A549 (cell line): Measurements from ENCODE around the gene JPH2. TPM values are rescaled to one million over a fixed set of nuclear protein-coding genes. Genes with fewer than 3 reads are reported as not detected.

Experiments used
- ATAC-seq, 2 experiments: fragments of 200-7000 bp in 1 of 2; fragments of >200 bp in 1 of 2; cut with Nextera tagmentation in 1 of 2; cut with Tn5 transposase in 1 of 2; 3 replicates each; pipeline versions ENCODE4 v1.8.0 to v1.9.1; 2018 to 2020; ENCODE audit warnings: mild to moderate bottlenecking in 1 of 2, moderate library complexity in 1 of 2
- CTCF ChIA-PET: fragments of 300-600 bp; sonication (Branson Sonifier 250); formaldehyde crosslinking; extraction: SDS; loops from one replicate; lab custom pipeline; 2021; ENCODE audit warnings: antibody characterized with exemption, inconsistent platforms; lab: Yijun Ruan, JAX
- POLR2A ChIA-PET: fragments of 350-600 bp; formaldehyde crosslinking; extraction: SDS; loops from one replicate; lab custom pipeline; 2021; ENCODE audit warnings: antibody characterized with exemption, inconsistent platforms; lab: Yijun Ruan, JAX
- DNase-seq, 2 experiments: peaks; one replicate each; pipeline versions ENCODE4 v3.0.0 to v3.0.0-alpha.2; 2011 to 2016; ENCODE audit warnings: low read depth in 1 of 2, low spot score in 1 of 2
- FAIRE-seq: peaks from 2 replicates; lab custom pipeline; 2011; peaks lifted over from hg19 to GRCh38; lab: Jason Lieb, UNC
- H3K27ac ChIP-seq, 2 experiments: fragments of >200 bp; sonication (Bioruptor Twin); formaldehyde crosslinking; 3 replicates each; pipeline ENCODE4 v1.5.1; 2016 to 2017
- H3K4me1 ChIP-seq: fragments of >200 bp; sonication (Bioruptor Twin); formaldehyde crosslinking; 3 replicates; pipeline ENCODE4 v1.6.1; 2016
- H3K4me2 ChIP-seq: fragments of >200 bp; sonication (Bioruptor Twin); formaldehyde crosslinking; 3 replicates; pipeline ENCODE4 v1.6.1; 2016
- H3K4me3 ChIP-seq: fragments of >200 bp; sonication (Bioruptor Twin); formaldehyde crosslinking; 3 replicates; pipeline ENCODE4 v1.5.1; 2016
- H3K9me3 ChIP-seq: fragments of >200 bp; sonication (Bioruptor Twin); formaldehyde crosslinking; 3 replicates; pipeline ENCODE4 v1.6.1; 2016
- CBX2 ChIP-seq: fragments of 200-600 bp; sonication (generic); IDR thresholded peaks from 2 replicates; pipeline ENCODE4 v1.6.1; 2016; ENCODE audit warnings: low read depth, mild to moderate bottlenecking, borderline replicate concordance
- CHD2 ChIP-seq: fragments of 150-350 bp; IDR thresholded peaks from 2 replicates; pipeline ENCODE4 v1.6.1; 2014; ENCODE audit warnings: low read length; ENCODE audit not compliant: partially characterized antibody
- CHD4 ChIP-seq: fragments of 200-600 bp; sonication (generic); IDR thresholded peaks from 2 replicates; pipeline ENCODE4 v1.6.1; 2016; ENCODE audit warnings: antibody characterized with exemption, mild to moderate bottlenecking, borderline replicate concordance
- EHMT2 ChIP-seq: fragments of 200-600 bp; sonication (generic); IDR thresholded peaks from 2 replicates; pipeline ENCODE4 v1.6.1; 2016; ENCODE audit warnings: antibody characterized with exemption, low read depth, mild to moderate bottlenecking, moderate library complexity
- EP300 ChIP-seq, 2 experiments: fragments of >200 bp; sonication (Bioruptor Twin); formaldehyde crosslinking; IDR thresholded peaks; 2 replicates in 1 of 2; 3 replicates in 1 of 2; pipeline ENCODE4 v1.6.1; 2016 to 2017
- FOSL2 ChIP-seq, 2 experiments: fragments of 450-650 bp in 1 of 2; fragments of >200 bp in 1 of 2; sonication (Bioruptor Twin) in 1 of 2; formaldehyde crosslinking; IDR thresholded peaks; 2 replicates each; pipeline versions ENCODE4 v1.5.0 to v1.6.1; 2016 to 2020; ENCODE audit warnings: mild to moderate bottlenecking in 1 of 2, moderate library complexity in 1 of 2
- FOXS1 ChIP-seq: fragments of 250-450 bp; sonication (Bioruptor Pico); IDR thresholded peaks from 2 replicates; pipeline ENCODE4 v1.5.0; 2020; ENCODE audit warnings: mild to moderate bottlenecking, moderate library complexity
- GATA3 ChIP-seq: IDR thresholded peaks from 2 replicates; pipeline ENCODE4 v1.6.1; 2012; ENCODE audit warnings: borderline replicate concordance
- HDAC2 ChIP-seq: fragments of 200-600 bp; sonication (generic); IDR thresholded peaks from 2 replicates; pipeline ENCODE4 v1.6.1; 2016
- HEYL ChIP-seq: fragments of 250-450 bp; sonication (Bioruptor Pico); IDR thresholded peaks from 2 replicates; pipeline ENCODE4 v1.8.0; 2021; ENCODE audit warnings: mild to moderate bottlenecking, moderate library complexity
- HOXA7 ChIP-seq: fragments of 250-450 bp; sonication (Bioruptor Pico); IDR thresholded peaks from 2 replicates; pipeline ENCODE4 v1.5.0; 2020; ENCODE audit warnings: mild to moderate bottlenecking, moderate library complexity
- KDM1A ChIP-seq: fragments of 200-600 bp; sonication (generic); IDR thresholded peaks from 2 replicates; pipeline ENCODE4 v1.6.1; 2016; ENCODE audit warnings: low read depth, mild to moderate bottlenecking
- KDM5A ChIP-seq: fragments of 200-600 bp; sonication (generic); IDR thresholded peaks from 2 replicates; pipeline ENCODE4 v1.6.1; 2016; ENCODE audit warnings: antibody characterized with exemption, mild to moderate bottlenecking
- MYC ChIP-seq: IDR thresholded peaks from 2 replicates; pipeline ENCODE4 v1.6.1; 2012; ENCODE audit warnings: mild to moderate bottlenecking, inconsistent platforms, low read length, improper control_type of control experiment, borderline replicate concordance
- NR3C1 ChIP-seq: fragments of >200 bp; sonication (Bioruptor Twin); formaldehyde crosslinking; IDR thresholded peaks from 3 replicates; pipeline ENCODE4 v1.6.1; 2017
- PHF8 ChIP-seq: fragments of 200-600 bp; sonication (generic); IDR thresholded peaks from 2 replicates; pipeline ENCODE4 v1.6.1; 2016; ENCODE audit warnings: low read depth, mild to moderate bottlenecking, antibody characterized with exemption, moderate library complexity, borderline replicate concordance
- RAD21 ChIP-seq, 2 experiments: fragments of >200 bp in 1 of 2; sonication (Bioruptor Twin) in 1 of 2; formaldehyde crosslinking in 1 of 2; IDR thresholded peaks in 1 of 2; conservative IDR thresholded peaks in 1 of 2; 2 replicates in 1 of 2; 3 replicates in 1 of 2; pipeline ENCODE4 v1.6.1; 2012 to 2018; ENCODE audit warnings: inconsistent platforms in 1 of 2
- RNF2 ChIP-seq: fragments of 200-600 bp; sonication (generic); IDR thresholded peaks from 2 replicates; pipeline ENCODE4 v1.6.1; 2016; ENCODE audit warnings: low read depth, mild to moderate bottlenecking, antibody characterized with exemption, moderate library complexity, borderline replicate concordance
- SREBF2 ChIP-seq: fragments of 450-650 bp; IDR thresholded peaks from 2 replicates; pipeline ENCODE4 v1.6.1; 2014; ENCODE audit warnings: mild to moderate bottlenecking, moderate library complexity
- ZC3H11A ChIP-seq: fragments of 450-650 bp; IDR thresholded peaks from 2 replicates; pipeline ENCODE4 v1.6.1; 2014; ENCODE audit warnings: antibody characterized with exemption, mild to moderate bottlenecking
- ZNF302 ChIP-seq: fragments of 250-450 bp; sonication (Bioruptor Pico); IDR thresholded peaks from 2 replicates; pipeline ENCODE4 v1.9.0; 2021; ENCODE audit warnings: inconsistent platforms, mild to moderate bottlenecking, moderate library complexity
- WGBS: methylation state at CpG from one replicate; pipeline ENCODE4 v1.1.6; 2017; ENCODE audit errors: missing lambda C conversion rate; 5-methylcytosine and 5-hydroxymethylcytosine counted together
- polyA plus RNA-seq, 4 experiments: library from polyadenylated mRNA; depleted of rRNA in 3 of 4; stranded (reverse); fragments of >200 nt; fragmentation: RNase III in 1 of 4; extraction: RNeasy Plus Mini Kit Qiagen cat#74134 plus additional on column Dnase treatment in 1 of 4; gene quantifications; 2 replicates in 3 of 4; 3 replicates in 1 of 4; pipeline ENCODE4 v1.2.3, GENCODE V29; 2011 to 2017
- TF ChIP-seq, protein P1 (sequence below): IDR thresholded peaks from 2 replicates; pipeline ENCODE4 v1.6.1; 2012; ENCODE audit warnings: low read depth, borderline replicate concordance
- TF ChIP-seq, protein P2 (sequence below): IDR thresholded peaks from 2 replicates; pipeline ENCODE4 v1.6.1; 2012
- TF ChIP-seq, protein P3 (sequence below): fragments of >200 bp; sonication (Bioruptor Twin); formaldehyde crosslinking; IDR thresholded peaks from 2 replicates; pipeline ENCODE4 v1.6.1; 2016
- TF ChIP-seq, protein P4 (sequence below): fragments of 450-650 bp; IDR thresholded peaks from 2 replicates; pipeline ENCODE4 v1.6.1; 2014; ENCODE audit warnings: antibody characterized with exemption
- TF ChIP-seq, protein P5 (sequence below): fragments of 150-350 bp; IDR thresholded peaks from 2 replicates; pipeline ENCODE4 v1.6.1; 2014; ENCODE audit warnings: low read depth, mild to moderate bottlenecking, low read length
- TF ChIP-seq, protein P6 (sequence below): fragments of 250-450 bp; sonication (Bioruptor Pico); IDR thresholded peaks from 2 replicates; pipeline ENCODE4 v1.5.0; 2020; ENCODE audit warnings: low read depth, mild to moderate bottlenecking, moderate library complexity
- TF ChIP-seq, protein P7 (sequence below): fragments of >200 bp; sonication (Bioruptor Twin); formaldehyde crosslinking; IDR thresholded peaks from 3 replicates; pipeline ENCODE4 v1.6.1; 2016
- TF ChIP-seq, protein P8 (sequence below): IDR thresholded peaks from 2 replicates; pipeline ENCODE4 v1.6.1; 2012

Gene JPH2
- polyA plus RNA-seq, 2 of the 4 experiments (the other 2 are of a cell fraction), result 0.83 to 3.3 TPM

DNA sequence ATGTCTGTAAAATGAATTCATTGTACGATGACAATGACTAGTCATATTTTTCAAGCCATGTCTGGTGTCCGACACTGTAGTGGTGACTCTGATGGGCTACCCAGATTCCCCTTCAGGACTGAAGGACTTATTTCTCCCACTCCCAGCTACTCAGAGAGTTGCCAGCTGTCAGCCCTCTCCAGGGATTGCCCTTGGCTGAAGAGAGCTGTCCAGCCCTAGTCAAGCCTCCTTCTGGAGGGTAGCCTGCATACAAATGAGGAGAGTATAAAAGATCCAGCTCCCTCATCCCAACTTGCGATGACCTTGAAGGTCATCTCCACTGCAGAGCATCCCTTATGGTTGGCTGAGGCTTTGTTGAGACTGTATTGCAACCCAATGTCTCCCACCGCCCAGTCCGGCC is 29.9 kb downstream of the JPH2 start:
- Histone ChIP-seq H3K27ac (no peak overlapping the region), H3K4me3 (no peak overlapping the region), H3K4me2 (no peak overlapping the region), H3K9me3 (no peaks in the 10 kb centered on the region), H3K4me1 (no peaks in the 10 kb centered on the region)
- no peak for FAIRE-seq
- no peak for DNase-seq
- CTCF ChIA-PET, result interaction anchor here (1.0 to 2.5 kb wide), 3 partner anchors 8 to 40 kb away, joined by 3 to 14 read pairs (median 6); no protein-coding TSS in a partner anchor
- WGBS, result 97% methylated on average over 5 of the region's 5 CpGs
- POLR2A ChIA-PET, result no interaction called here
- TF ChIP-seq FOSL2 (IDR thresholded peaks at IDR 0.05), result no peak
- TF ChIP-seq FOSL2 (CRISPR knock-in tag; IDR thresholded peaks at IDR 0.05), result no peak
- TF ChIP-seq KDM1A, result no peak
- TF ChIP-seq CHD4, result no peak
- no peak for TF ChIP-seq GATA3
- no peak for TF ChIP-seq CHD2
- TF ChIP-seq, protein P1, sequence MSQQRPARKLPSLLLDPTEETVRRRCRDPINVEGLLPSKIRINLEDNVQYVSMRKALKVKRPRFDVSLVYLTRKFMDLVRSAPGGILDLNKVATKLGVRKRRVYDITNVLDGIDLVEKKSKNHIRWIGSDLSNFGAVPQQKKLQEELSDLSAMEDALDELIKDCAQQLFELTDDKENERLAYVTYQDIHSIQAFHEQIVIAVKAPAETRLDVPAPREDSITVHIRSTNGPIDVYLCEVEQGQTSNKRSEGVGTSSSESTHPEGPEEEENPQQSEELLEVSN, result no peak
- TF ChIP-seq, protein P2, sequence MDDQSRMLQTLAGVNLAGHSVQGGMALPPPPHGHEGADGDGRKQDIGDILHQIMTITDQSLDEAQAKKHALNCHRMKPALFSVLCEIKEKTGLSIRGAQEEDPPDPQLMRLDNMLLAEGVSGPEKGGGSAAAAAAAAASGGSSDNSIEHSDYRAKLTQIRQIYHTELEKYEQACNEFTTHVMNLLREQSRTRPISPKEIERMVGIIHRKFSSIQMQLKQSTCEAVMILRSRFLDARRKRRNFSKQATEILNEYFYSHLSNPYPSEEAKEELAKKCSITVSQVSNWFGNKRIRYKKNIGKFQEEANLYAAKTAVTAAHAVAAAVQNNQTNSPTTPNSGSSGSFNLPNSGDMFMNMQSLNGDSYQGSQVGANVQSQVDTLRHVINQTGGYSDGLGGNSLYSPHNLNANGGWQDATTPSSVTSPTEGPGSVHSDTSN, result no peak
- no peak for TF ChIP-seq CBX2
- no peak for TF ChIP-seq EP300 (IDR thresholded peaks at IDR 0.05)
- TF ChIP-seq, protein P3, sequence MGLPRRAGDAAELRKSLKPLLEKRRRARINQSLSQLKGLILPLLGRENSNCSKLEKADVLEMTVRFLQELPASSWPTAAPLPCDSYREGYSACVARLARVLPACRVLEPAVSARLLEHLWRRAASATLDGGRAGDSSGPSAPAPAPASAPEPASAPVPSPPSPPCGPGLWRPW, result no peak
- TF ChIP-seq ZNF302 (CRISPR knock-in tag), result no peak
- no peak for TF ChIP-seq NR3C1
- TF ChIP-seq PHF8, result no peak
- TF ChIP-seq FOXS1 (CRISPR knock-in tag), result no peak
- TF ChIP-seq MYC, result no peak
- TF ChIP-seq KDM5A, result no peak
- ATAC-seq, result no peak

DNA sequence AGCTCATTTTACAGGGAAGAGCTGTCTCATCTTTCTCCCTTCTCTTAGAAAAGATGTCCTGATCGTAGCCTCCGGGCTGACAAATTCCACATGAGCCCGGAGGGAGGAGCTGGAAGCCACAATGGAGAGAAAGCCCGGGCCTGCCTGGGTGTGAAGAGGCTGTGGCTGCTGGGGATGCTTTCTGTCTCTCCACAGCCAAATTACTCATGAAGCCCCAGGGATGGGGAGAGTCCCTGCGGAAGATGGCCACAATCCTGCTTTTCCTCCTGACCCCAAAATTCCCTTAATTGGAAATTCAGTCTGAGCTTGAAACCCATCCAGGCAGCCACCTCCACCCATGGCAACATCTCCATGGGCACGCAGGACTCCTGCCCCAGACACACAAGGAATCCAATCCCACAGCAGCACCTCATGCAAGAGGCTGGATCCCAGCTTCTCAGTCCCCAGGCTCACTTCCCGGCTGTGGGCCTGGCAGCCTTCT is 32.4 kb downstream of the JPH2 start:
- Histone ChIP-seq H3K4me1 (0 out of 3 replicates have a peak, but pooled peaks cover 3% of the 10 kb centered on the region), H3K4me3 (no peak overlapping the region), H3K4me2 (no peak overlapping the region), H3K27ac (no peak overlapping the region), H3K9me3 (0 out of 3 replicates have a peak, but pooled peaks cover 2% of the 10 kb centered on the region)
- ATAC-seq (no peak), DNase-seq (no peak), FAIRE-seq (no peak)
- WGBS, result 56% methylated on average over 6 of the region's 7 CpGs
- POLR2A ChIA-PET, result no interaction called here
- CTCF ChIA-PET, result interaction anchor here (0.9 to 3.9 kb wide), 10 partner anchors 9 to 316 kb away, joined by 3 to 17 read pairs (median 3); no protein-coding TSS in a partner anchor
- TF ChIP-seq KDM5A (no peak), FOSL2 (IDR thresholded peaks at IDR 0.05) (no peak), FOSL2 (CRISPR knock-in tag; IDR thresholded peaks at IDR 0.05) (no peak), ZC3H11A (no peak), HDAC2 (no peak), MYC (no peak), SREBF2 (no peak), HOXA7 (CRISPR knock-in tag) (no peak), RNF2 (no peak), HEYL (no peak), EHMT2 (no peak), RAD21 (conservative IDR thresholded peaks at IDR 0.05 in 1 of 2, IDR thresholded peaks at IDR 0.05 in 1 of 2) (no peak), KDM1A (no peak), NR3C1 (no peak)
- TF ChIP-seq, protein P4, sequence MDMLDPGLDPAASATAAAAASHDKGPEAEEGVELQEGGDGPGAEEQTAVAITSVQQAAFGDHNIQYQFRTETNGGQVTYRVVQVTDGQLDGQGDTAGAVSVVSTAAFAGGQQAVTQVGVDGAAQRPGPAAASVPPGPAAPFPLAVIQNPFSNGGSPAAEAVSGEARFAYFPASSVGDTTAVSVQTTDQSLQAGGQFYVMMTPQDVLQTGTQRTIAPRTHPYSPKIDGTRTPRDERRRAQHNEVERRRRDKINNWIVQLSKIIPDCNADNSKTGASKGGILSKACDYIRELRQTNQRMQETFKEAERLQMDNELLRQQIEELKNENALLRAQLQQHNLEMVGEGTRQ, result no peak
- TF ChIP-seq, protein P5, sequence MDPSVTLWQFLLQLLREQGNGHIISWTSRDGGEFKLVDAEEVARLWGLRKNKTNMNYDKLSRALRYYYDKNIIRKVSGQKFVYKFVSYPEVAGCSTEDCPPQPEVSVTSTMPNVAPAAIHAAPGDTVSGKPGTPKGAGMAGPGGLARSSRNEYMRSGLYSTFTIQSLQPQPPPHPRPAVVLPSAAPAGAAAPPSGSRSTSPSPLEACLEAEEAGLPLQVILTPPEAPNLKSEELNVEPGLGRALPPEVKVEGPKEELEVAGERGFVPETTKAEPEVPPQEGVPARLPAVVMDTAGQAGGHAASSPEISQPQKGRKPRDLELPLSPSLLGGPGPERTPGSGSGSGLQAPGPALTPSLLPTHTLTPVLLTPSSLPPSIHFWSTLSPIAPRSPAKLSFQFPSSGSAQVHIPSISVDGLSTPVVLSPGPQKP, result no peak
- TF ChIP-seq, protein P6, sequence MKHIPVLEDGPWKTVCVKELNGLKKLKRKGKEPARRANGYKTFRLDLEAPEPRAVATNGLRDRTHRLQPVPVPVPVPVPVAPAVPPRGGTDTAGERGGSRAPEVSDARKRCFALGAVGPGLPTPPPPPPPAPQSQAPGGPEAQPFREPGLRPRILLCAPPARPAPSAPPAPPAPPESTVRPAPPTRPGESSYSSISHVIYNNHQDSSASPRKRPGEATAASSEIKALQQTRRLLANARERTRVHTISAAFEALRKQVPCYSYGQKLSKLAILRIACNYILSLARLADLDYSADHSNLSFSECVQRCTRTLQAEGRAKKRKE, result no peak
- TF ChIP-seq, protein P7, sequence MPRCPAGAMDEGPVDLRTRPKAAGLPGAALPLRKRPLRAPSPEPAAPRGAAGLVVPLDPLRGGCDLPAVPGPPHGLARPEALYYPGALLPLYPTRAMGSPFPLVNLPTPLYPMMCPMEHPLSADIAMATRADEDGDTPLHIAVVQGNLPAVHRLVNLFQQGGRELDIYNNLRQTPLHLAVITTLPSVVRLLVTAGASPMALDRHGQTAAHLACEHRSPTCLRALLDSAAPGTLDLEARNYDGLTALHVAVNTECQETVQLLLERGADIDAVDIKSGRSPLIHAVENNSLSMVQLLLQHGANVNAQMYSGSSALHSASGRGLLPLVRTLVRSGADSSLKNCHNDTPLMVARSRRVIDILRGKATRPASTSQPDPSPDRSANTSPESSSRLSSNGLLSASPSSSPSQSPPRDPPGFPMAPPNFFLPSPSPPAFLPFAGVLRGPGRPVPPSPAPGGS, result no peak
- TF ChIP-seq, protein P8, sequence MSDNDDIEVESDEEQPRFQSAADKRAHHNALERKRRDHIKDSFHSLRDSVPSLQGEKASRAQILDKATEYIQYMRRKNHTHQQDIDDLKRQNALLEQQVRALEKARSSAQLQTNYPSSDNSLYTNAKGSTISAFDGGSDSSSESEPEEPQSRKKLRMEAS, result no peak
